K562 (cell line): ENCODE measurements around the gene DNASE1L3. TPM values are rescaled to one million over a fixed set of nuclear protein-coding genes. Genes with fewer than 3 reads are reported as not detected.

Source experiments
- ATF1 ChIP-seq, 2 experiments: fragments of 450-650 bp in 1 of 2; IDR thresholded peaks; 2 replicates each; pipeline ENCODE4 v1.6.1; 2016; ENCODE audit warnings: missing compliant biosample characterization in 1 of 2, missing genetic modification characterization in 1 of 2
- HBP1 ChIP-seq: fragments of 450-650 bp; formaldehyde crosslinking; IDR thresholded peaks from 2 replicates; pipeline ENCODE4 v1.4.0; 2022; ENCODE audit warnings: missing genetic modification characterization
- HDGF ChIP-seq: fragments of 450-650 bp; IDR thresholded peaks from 2 replicates; pipeline ENCODE4 v1.6.1; 2016
- HNRNPH1 ChIP-seq: fragments of 200-400 bp; formaldehyde crosslinking; optimal IDR thresholded peaks from 2 replicates; pipeline ENCODE3; 2017; ENCODE audit warnings: low read depth, mild to moderate bottlenecking, low read length, moderate library complexity
- HNRNPK ChIP-seq: fragments of 200-400 bp; formaldehyde crosslinking; IDR thresholded peaks from one replicate; pipeline ENCODE4 v1.6.1; 2018; ENCODE audit warnings: mild to moderate bottlenecking, low read depth, low read length; ENCODE audit not compliant: poor library complexity, severe bottlenecking
- MECOM ChIP-seq: fragments of 250-450 bp; sonication (Bioruptor Pico); IDR thresholded peaks from 2 replicates; pipeline ENCODE4 v1.8.0; 2022; ENCODE audit warnings: inconsistent platforms
- PBX2 ChIP-seq, 2 experiments: IDR thresholded peaks in 1 of 2; conservative IDR thresholded peaks in 1 of 2; 2 replicates each; pipeline ENCODE4 v1.6.1; 2016; ENCODE audit warnings: low read depth in 2 of 2, mild to moderate bottlenecking in 1 of 2, missing compliant biosample characterization in 1 of 2, missing genetic modification characterization in 1 of 2, moderate library complexity in 1 of 2
- POU5F1 ChIP-seq: fragments of 150-350 bp; IDR thresholded peaks from 2 replicates; pipeline ENCODE4 v1.6.1; 2014; ENCODE audit warnings: borderline replicate concordance, low read length, low read depth, mild to moderate bottlenecking; ENCODE audit not compliant: partially characterized antibody
- PPARD ChIP-seq: fragments of 250-450 bp; sonication (Bioruptor Pico); IDR thresholded peaks from 2 replicates; pipeline ENCODE4 v1.8.0; 2022; ENCODE audit warnings: inconsistent platforms, mild to moderate bottlenecking, moderate library complexity
- RFX7 ChIP-seq: fragments of 250-450 bp; sonication (Bioruptor Pico); IDR thresholded peaks from 2 replicates; pipeline ENCODE4 v1.5.1; 2021; ENCODE audit warnings: mild to moderate bottlenecking
- SETDB1 ChIP-seq: IDR thresholded peaks from one replicate; pipeline ENCODE4 v1.6.1; 2012; ENCODE audit warnings: low read length, control low read depth, inconsistent platforms
- TBL1XR1 ChIP-seq, 2 experiments: IDR thresholded peaks; 2 replicates each; pipeline ENCODE4 v1.6.1; 2012; ENCODE audit warnings: improper control_type of control experiment in 2 of 2, low read length in 2 of 2, mild to moderate bottlenecking in 1 of 2
- THRA ChIP-seq: fragments of 450-650 bp; IDR thresholded peaks from 2 replicates; pipeline ENCODE4 v1.6.1; 2017; ENCODE audit warnings: mild to moderate bottlenecking, moderate library complexity
- ZNF253 ChIP-seq: fragments of 250-450 bp; sonication (Bioruptor Pico); conservative IDR thresholded peaks from 2 replicates; pipeline ENCODE4 v1.6.1; 2021; ENCODE audit warnings: mild to moderate bottlenecking
- ZNF436 ChIP-seq: fragments of 250-450, 450-650 bp; sonication (Bioruptor Pico); formaldehyde crosslinking; IDR thresholded peaks from 2 replicates; pipeline ENCODE4 v1.7.0; 2020; ENCODE audit warnings: mild to moderate bottlenecking
- ZNF561 ChIP-seq: fragments of 450-650 bp; formaldehyde crosslinking; conservative IDR thresholded peaks from 2 replicates; pipeline ENCODE4 v1.4.0; 2020; ENCODE audit warnings: mild to moderate bottlenecking, moderate library complexity
- ZNF76 ChIP-seq: fragments of 250-450 bp; sonication (Bioruptor Pico); IDR thresholded peaks from 2 replicates; pipeline ENCODE4 v1.4.0; 2020; ENCODE audit warnings: mild to moderate bottlenecking, moderate library complexity, borderline replicate concordance
- polyA plus RNA-seq, 8 experiments: library from polyadenylated mRNA; depleted of rRNA in 4 of 8; stranded (reverse) in 5 of 8; unstranded in 3 of 8; fragments of >200 nt; fragmentation: Nextera tagmentation in 2 of 8; fragmentation: Illumina TruSeq in 1 of 8; extraction: Ambion mirVana in 2 of 8; extraction: Trizol in 1 of 8; gene quantifications; 2 replicates each; pipeline versions ENCODE4 v1.2.1 to v1.2.3, GENCODE V29; 2011 to 2014; ENCODE audit warnings: inconsistent platforms in 1 of 8, missing spikeins in 1 of 8
- total RNA-seq, 7 experiments: library from RNA; depleted of rRNA in 6 of 7; stranded (reverse); fragments of >200 nt in 6 of 7; fragmentation: Illumina TruSeq in 2 of 7; extraction: Trizol in 2 of 7; gene quantifications; 2 replicates each; pipeline versions ENCODE4 v1.2.1 to v1.2.3, GENCODE V29; 2011 to 2021; ENCODE audit warnings: low replicate concordance in 1 of 7
- TF ChIP-seq, protein P1 (sequence below): fragments of 250-450 bp; sonication (Bioruptor Pico); IDR thresholded peaks from 2 replicates; pipeline ENCODE4 v1.5.0; 2022; ENCODE audit warnings: mild to moderate bottlenecking

Gene DNASE1L3
- total and polyA plus RNA-seq, 9 of the 15 experiments (the other 6 are each of a cell fraction or from before 2014, with no cell fraction given) = 0.06 TPM; not detected in 8

DNA sequence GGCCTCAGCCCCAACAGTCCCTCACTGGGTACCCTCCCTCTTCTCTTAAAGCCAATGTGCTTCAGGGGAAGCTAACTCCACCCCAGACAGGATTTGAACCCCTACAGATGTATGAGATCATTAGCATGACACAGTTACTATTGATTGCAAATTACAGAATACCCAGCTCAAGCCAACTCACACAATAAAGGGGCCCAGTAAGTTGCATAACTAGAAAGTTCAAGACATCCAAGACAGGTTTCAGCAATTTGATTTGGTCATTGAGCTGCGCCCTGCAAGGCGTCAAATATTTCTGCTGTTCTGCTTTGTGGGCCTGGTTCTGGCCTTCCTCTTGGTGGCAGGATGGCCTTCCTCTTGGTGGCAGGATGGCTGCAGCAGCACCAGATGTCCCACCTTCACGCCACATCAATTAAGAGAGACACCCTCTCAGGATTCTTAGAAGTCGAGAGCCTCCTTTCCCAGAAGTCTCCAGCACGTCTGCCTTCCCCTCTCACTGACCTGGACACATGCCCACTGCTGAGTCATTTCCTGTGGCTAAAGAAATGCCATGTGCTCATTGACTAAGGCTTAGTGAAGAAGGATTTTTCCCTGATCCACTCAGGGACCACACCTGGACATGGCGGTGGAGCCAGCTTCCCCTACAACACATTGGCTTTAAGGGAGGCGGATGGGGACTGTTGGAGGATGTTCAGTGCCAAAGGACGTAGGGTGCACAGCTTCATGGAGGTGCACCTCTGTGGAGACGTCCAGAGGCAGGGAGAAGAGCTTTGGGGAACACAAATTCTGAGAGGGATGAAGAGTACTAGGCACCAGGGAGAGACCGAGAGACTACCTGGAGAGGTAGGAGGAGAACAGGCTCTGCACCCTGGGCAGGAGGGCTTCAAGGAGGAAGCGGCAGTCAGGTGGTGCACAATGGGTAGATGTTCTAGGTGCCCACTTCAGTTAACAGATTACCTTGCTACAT lies 49.1 kb downstream of the DNASE1L3 start (continued):
- TF ChIP-seq THRA = no peak
- no peak for TF ChIP-seq PBX2 (CRISPR knock-in tag; IDR thresholded peaks at IDR 0.05; ENCODE audit: low read depth)
- TF ChIP-seq PBX2 (tag; conservative IDR thresholded peaks at IDR 0.05; ENCODE audit: low read depth) = no peak
- TF ChIP-seq POU5F1 = no peak
- TF ChIP-seq HDGF = no peak
- TF ChIP-seq MECOM (CRISPR knock-in tag) = peak; percentile 62; the same call in 1 of the 2 replicates
- no peak for TF ChIP-seq HNRNPH1
- TF ChIP-seq ZNF436 (CRISPR knock-in tag) = no peak
- no peak for TF ChIP-seq SETDB1
- TF ChIP-seq ZNF76 (CRISPR knock-in tag) = no peak
- no peak for TF ChIP-seq HBP1 (CRISPR knock-in tag)
- no peak for TF ChIP-seq HNRNPK
- TF ChIP-seq TBL1XR1 (IDR thresholded peaks at IDR 0.05; ENCODE audit: low read length in 2 of 2) = peak in 1 of 2 experiments; percentile 43; a peak in 1 of 4 replicates
- TF ChIP-seq, protein P1, sequence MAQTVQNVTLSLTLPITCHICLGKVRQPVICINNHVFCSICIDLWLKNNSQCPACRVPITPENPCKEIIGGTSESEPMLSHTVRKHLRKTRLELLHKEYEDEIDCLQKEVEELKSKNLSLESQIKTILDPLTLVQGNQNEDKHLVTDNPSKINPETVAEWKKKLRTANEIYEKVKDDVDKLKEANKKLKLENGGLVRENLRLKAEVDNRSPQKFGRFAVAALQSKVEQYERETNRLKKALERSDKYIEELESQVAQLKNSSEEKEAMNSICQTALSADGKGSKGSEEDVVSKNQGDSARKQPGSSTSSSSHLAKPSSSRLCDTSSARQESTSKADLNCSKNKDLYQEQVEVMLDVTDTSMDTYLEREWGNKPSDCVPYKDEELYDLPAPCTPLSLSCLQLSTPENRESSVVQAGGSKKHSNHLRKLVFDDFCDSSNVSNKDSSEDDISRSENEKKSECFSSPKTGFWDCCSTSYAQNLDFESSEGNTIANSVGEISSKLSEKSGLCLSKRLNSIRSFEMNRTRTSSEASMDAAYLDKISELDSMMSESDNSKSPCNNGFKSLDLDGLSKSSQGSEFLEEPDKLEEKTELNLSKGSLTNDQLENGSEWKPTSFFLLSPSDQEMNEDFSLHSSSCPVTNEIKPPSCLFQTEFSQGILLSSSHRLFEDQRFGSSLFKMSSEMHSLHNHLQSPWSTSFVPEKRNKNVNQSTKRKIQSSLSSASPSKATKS (CRISPR knock-in tag) = no peak
- TF ChIP-seq PPARD (CRISPR knock-in tag) = no peak
- no peak for TF ChIP-seq ZNF561 (CRISPR knock-in tag)
- TF ChIP-seq ATF1 (CRISPR knock-in tag; IDR thresholded peaks at IDR 0.05) = no peak
- TF ChIP-seq ATF1 (tag; IDR thresholded peaks at IDR 0.05) = peak; percentile 41
- TF ChIP-seq ZNF253 = no peak
- TF ChIP-seq RFX7 = no peak
